ENCODE results near the gene TEAD1. TPM values are rescaled to one million over a fixed set of nuclear protein-coding genes. Genes with fewer than 3 reads are reported as not detected.

TEAD1 gene
- total RNA-seq, 6 experiments from 2014 or later: 28.3 to 41.5 (median 32.2) TPM

- no peak overlapping the region for H3K4me3 ChIP-seq
- intact Hi-C loops (cut with DNase I): no loop called here
- no peak for TF ChIP-seq POLR2A (IDR thresholded peaks at IDR 0.05)
- TF ChIP-seq, protein P1, sequence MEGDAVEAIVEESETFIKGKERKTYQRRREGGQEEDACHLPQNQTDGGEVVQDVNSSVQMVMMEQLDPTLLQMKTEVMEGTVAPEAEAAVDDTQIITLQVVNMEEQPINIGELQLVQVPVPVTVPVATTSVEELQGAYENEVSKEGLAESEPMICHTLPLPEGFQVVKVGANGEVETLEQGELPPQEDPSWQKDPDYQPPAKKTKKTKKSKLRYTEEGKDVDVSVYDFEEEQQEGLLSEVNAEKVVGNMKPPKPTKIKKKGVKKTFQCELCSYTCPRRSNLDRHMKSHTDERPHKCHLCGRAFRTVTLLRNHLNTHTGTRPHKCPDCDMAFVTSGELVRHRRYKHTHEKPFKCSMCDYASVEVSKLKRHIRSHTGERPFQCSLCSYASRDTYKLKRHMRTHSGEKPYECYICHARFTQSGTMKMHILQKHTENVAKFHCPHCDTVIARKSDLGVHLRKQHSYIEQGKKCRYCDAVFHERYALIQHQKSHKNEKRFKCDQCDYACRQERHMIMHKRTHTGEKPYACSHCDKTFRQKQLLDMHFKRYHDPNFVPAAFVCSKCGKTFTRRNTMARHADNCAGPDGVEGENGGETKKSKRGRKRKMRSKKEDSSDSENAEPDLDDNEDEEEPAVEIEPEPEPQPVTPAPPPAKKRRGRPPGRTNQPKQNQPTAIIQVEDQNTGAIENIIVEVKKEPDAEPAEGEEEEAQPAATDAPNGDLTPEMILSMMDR (IDR thresholded peaks at IDR 0.05): no peak
- H3K4me1 ChIP-seq: peaks cover 0 to 10% (median 3%) of the 10 kb centered on the region in 4 donors
- no peaks in the 10 kb centered on the region for H3K36me3 ChIP-seq
- no peak overlapping the region for H3K27ac ChIP-seq
- WGBS (ENCODE audit: insufficient coverage, low coverage, low lambda C conversion rate, missing lambda C conversion rate): 86% methylated on average over 5 of the region's 5 CpGs
- no peaks in the 10 kb centered on the region for H3K9me3 ChIP-seq
- DNase-seq (no peak), ATAC-seq (no peak)
- no peaks in the 10 kb centered on the region for H3K27me3 ChIP-seq
Measured at GRCh38 chr11:12810568-12810894, 136.3 kb downstream of the TEAD1 start.

- H3K36me3 ChIP-seq: no peaks in the 10 kb centered on the region
- intact Hi-C loops (cut with DNase I): no loop called here
- H3K27me3 ChIP-seq: no peaks in the 10 kb centered on the region
- no peak overlapping the region for H3K27ac ChIP-seq
- no peak for TF ChIP-seq POLR2A (IDR thresholded peaks at IDR 0.05)
- TF ChIP-seq, protein P1 (IDR thresholded peaks at IDR 0.05): no peak
- no peaks in the 10 kb centered on the region for H3K9me3 ChIP-seq
- H3K4me1 ChIP-seq: peaks cover 0 to 10% (median 3%) of the 10 kb centered on the region in 4 donors
- no peak overlapping the region for H3K4me3 ChIP-seq
- DNase-seq (no peak), ATAC-seq (no peak)
- WGBS (ENCODE audit: insufficient coverage, low coverage, low lambda C conversion rate, missing lambda C conversion rate): 67% methylated on average over 1 of the region's 7 CpGs
Measured at GRCh38 chr11:12811861-12812260, 137.6 kb downstream of the TEAD1 start.

DNA sequence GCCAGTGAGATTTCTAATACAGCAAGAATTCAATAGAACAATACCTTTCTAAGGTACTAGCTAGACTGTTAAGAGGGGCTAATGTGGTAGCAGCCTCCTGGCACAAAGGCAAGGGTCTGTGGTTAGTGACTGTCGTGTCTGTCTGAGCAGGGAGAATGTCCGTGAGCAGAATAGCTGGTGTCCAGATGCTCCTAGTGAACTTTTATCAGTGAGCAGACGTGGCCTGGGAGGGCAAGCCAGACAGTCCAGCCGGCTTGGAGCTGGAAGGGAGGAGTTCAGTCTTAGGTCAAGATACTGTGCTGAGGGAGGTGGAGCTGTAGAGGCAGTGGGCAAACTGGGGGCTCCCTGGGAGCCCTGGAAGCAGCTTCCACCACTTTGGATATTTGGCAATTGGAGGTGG is 138.6 kb downstream of the TEAD1 start:
- intact Hi-C loops (cut with DNase I): no loop called here
- Histone ChIP-seq H3K36me3 (no peaks in the 10 kb centered on the region), H3K27ac (no peak overlapping the region), H3K27me3 (no peaks in the 10 kb centered on the region), H3K4me3 (no peak overlapping the region), H3K9me3 (no peaks in the 10 kb centered on the region), H3K4me1 (peaks cover 0 to 10% (median 3%) of the 10 kb centered on the region in 4 donors)
- 43% methylated on average over 1 of the region's 4 CpGs for WGBS (ENCODE audit: insufficient coverage, low coverage, low lambda C conversion rate, missing lambda C conversion rate)
- TF ChIP-seq, protein P1 (IDR thresholded peaks at IDR 0.05): no peak
- no peak for TF ChIP-seq POLR2A (IDR thresholded peaks at IDR 0.05)
- ATAC-seq: peak in 2 of 4 donors; percentile 17 to 28
- DNase-seq: no peak

GRCh38 chr11:12813371-12814225 is 139.4 kb downstream of the TEAD1 start:
- 83% methylated on average over 1 of the region's 9 CpGs for WGBS (ENCODE audit: insufficient coverage, low coverage, low lambda C conversion rate, missing lambda C conversion rate)
- peaks cover 0 to 10% (median 3%) of the 10 kb centered on the region in 4 donors for H3K4me1 ChIP-seq
- no peak for ATAC-seq

More at GRCh38 chr11:12813371-12814225, 139.4 kb downstream of the TEAD1 start:
- no peaks in the 10 kb centered on the region for H3K36me3 ChIP-seq
- peak overlapping the region in 1 of 3 donors; percentile 15 for H3K27ac ChIP-seq
- TF ChIP-seq POLR2A (IDR thresholded peaks at IDR 0.05): no peak
- TF ChIP-seq, protein P1 (IDR thresholded peaks at IDR 0.05): no peak
- H3K4me3 ChIP-seq: no peak overlapping the region
- no peaks in the 10 kb centered on the region for H3K27me3 ChIP-seq
- no peak for DNase-seq
- no peaks in the 10 kb centered on the region for H3K9me3 ChIP-seq
- intact Hi-C loops (cut with DNase I): no loop called here
